ENCODE measurements around the gene LPO.

Gene LPO

GRCh38 chr17:58279016-58279711 lies 40.8 kb downstream of the LPO start:
- no peak for DNase-seq

- DNase-seq: no peak
These were observed 41.5 kb downstream of the LPO start for GRCh38 chr17:58279736-58280479.

GRCh38 chr17:58280480-58281217 lies 42.3 kb downstream of the LPO start, which contains the start of gene MPO:
Gene MPO (minus strand): TSS chr17:58280935. CDS start chr17:58280758, 177 bp downstream.
- peak; percentile 46 for DNase-seq

- DNase-seq: peak; percentile 65
These were observed 43.2 kb downstream of the LPO start for GRCh38 chr17:58281511-58282011.

- DNase-seq: no peak
These were observed 44.1 kb downstream of the LPO start for GRCh38 chr17:58282442-58282841.

- no peak for DNase-seq
These were observed 45.6 kb downstream of the LPO start for GRCh38 chr17:58283674-58284612.

- peak; percentile 65 for DNase-seq
These were observed 46.4 kb downstream of the LPO start for GRCh38 chr17:58284613-58285421.

GRCh38 chr17:58285422-58285810 lies 47.0 kb downstream of the LPO start:
- DNase-seq: no peak

GRCh38 chr17:58289869-58290268 lies 51.5 kb downstream of the LPO start:
- DNase-seq: peak; percentile 73

GRCh38 chr17:58291246-58291645 lies 52.9 kb downstream of the LPO start:
- DNase-seq: no peak

- no peak for DNase-seq
These were observed 55.6 kb downstream of the LPO start for GRCh38 chr17:58294034-58294433.

GRCh38 chr17:58300336-58300735 lies 62.0 kb downstream of the LPO start:
- DNase-seq: no peak

GRCh38 chr17:58301504-58302150 lies 63.2 kb downstream of the LPO start:
- DNase-seq: no peak

- no peak for DNase-seq
These were observed 64.0 kb downstream of the LPO start for GRCh38 chr17:58302171-58302918.

- no peak for DNase-seq
These were observed 64.7 kb downstream of the LPO start for GRCh38 chr17:58302919-58303585.

GRCh38 chr17:58303971-58304749 lies 65.8 kb downstream of the LPO start:
- DNase-seq: peak; percentile 82

GRCh38 chr17:58304750-58305486 lies 66.5 kb downstream of the LPO start:
- DNase-seq: no peak

GRCh38 chr17:58305626-58306025 lies 67.2 kb downstream of the LPO start:
- DNase-seq: no peak

Data from hematopoietic multipotent progenitor cell treated with erythropoietin and hydrocortisone succinate and interleukin-3 and kit ligand, for 6 days (in vitro differentiated cells).